SK-N-MC (cell line): ENCODE measurements around the gene MAPT.
"Not testable (repeated sequence)": the region's sequence is repeated elsewhere in the genome, so short reads cannot be mapped to it uniquely, and the experiment has no call there.

Experiments
- DNase-seq: peaks from one replicate; pipeline ENCODE4 v3.0.0-alpha.2; 2011; ENCODE audit warnings: low read depth, low spot score
- H3K27ac ChIP-seq: fragments of 200-600 bp; sonication (generic); 2 replicates; pipeline ENCODE4 v1.5.1; 2016; ENCODE audit warnings: mixed run types
- H3K36me3 ChIP-seq: fragments of 200-600 bp; sonication (generic); 2 replicates; pipeline ENCODE4 v1.6.1; 2017; ENCODE audit warnings: antibody characterized with exemption, low read length, mixed read lengths; ENCODE audit not compliant: insufficient read depth
- H3K4me3 ChIP-seq: fragments of 200-600 bp; sonication (generic); 2 replicates; pipeline ENCODE4 v1.5.1; 2016
- H3K9ac ChIP-seq: fragments of 200-600 bp; sonication (generic); 2 replicates; pipeline ENCODE4 v1.8.0; 2017; ENCODE audit warnings: mixed run types, mixed read lengths; ENCODE audit not compliant: insufficient read length
- H3K9me3 ChIP-seq: fragments of 200-600 bp; sonication (generic); 2 replicates; pipeline ENCODE4 v1.6.1; 2017; ENCODE audit warnings: low read depth, mild to moderate bottlenecking, antibody characterized with exemption, low read length, moderate library complexity, mixed read lengths
- EZH2 ChIP-seq: fragments of 200-600 bp; sonication (generic); IDR thresholded peaks from one replicate; pipeline ENCODE4 v1.6.1; 2017; ENCODE audit warnings: antibody characterized with exemption
- FOXP2 ChIP-seq: optimal IDR thresholded peaks from 2 replicates; pipeline ENCODE3; 2011; ENCODE audit warnings: mild to moderate bottlenecking, moderate library complexity; ENCODE audit not compliant: insufficient read depth; ENCODE audit errors: extremely low read length, control extremely low read depth
- POLR2AphosphoS5 ChIP-seq: IDR thresholded peaks from 2 replicates; pipeline ENCODE4 v1.6.1; 2012; ENCODE audit warnings: mild to moderate bottlenecking, low read depth, low read length, borderline replicate concordance

The MAPT gene

GRCh38 chr17:46000757-46001156 lies 106.4 kb downstream of the MAPT start:
- Histone ChIP-seq H3K9ac (no peak overlapping the region), H3K27ac (no peak overlapping the region), H3K36me3 (peaks cover 16% of the 10 kb centered on the region), H3K4me3 (no peak overlapping the region), H3K9me3 (no peaks in the 10 kb centered on the region)
- DNase-seq = no peak
- TF ChIP-seq POLR2AphosphoS5 = no peak
- TF ChIP-seq EZH2 = no peak
- no peak for TF ChIP-seq FOXP2

GRCh38 chr17:46001390-46002310 lies 107.3 kb downstream of the MAPT start:
- H3K27ac ChIP-seq = peak overlapping the region; percentile 42; the same call in 1 of the 2 replicates
- H3K9ac ChIP-seq = no peak overlapping the region
- no peaks in the 10 kb centered on the region for H3K9me3 ChIP-seq
- no peak for DNase-seq
- TF ChIP-seq FOXP2 (no peak), POLR2AphosphoS5 (no peak), EZH2 (no peak)
- peaks cover 19% of the 10 kb centered on the region for H3K36me3 ChIP-seq
- H3K4me3 ChIP-seq = no peak overlapping the region

DNA sequence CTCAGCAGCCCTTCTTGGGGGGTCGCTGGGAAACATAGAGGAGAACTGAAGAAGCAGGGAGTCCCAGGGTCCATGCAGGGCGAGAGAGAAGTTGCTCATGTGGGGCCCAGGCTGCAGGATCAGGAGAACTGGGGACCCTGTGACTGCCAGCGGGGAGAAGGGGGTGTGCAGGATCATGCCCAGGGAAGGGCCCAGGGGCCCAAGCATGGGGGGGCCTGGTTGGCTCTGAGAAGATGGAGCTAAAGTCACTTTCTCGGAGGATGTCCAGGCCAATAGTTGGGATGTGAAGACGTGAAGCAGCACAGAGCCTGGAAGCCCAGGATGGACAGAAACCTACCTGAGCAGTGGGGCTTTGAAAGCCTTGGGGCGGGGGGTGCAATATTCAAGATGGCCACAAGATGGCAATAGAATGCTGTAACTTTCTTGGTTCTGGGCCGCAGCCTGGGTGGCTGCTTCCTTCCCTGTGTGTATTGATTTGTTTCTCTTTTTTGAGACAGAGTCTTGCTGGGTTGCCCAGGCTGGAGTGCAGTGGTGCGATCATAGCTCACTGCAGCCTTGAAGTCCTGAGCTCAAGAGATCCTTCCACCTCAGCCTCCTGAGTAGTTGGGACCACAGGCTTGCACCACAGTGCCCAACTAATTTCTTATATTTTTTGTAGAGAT lies 108.1 kb downstream of the MAPT start:
- DNase-seq = peak; percentile 24
- H3K27ac ChIP-seq = no peak overlapping the region
- peaks cover 12% of the 10 kb centered on the region for H3K36me3 ChIP-seq
- TF ChIP-seq FOXP2 = no peak
- TF ChIP-seq POLR2AphosphoS5 = no peak
- no peak for TF ChIP-seq EZH2
- H3K9ac ChIP-seq = no peak overlapping the region
- H3K4me3 ChIP-seq = no peak overlapping the region
- no peaks in the 10 kb centered on the region for H3K9me3 ChIP-seq

DNA sequence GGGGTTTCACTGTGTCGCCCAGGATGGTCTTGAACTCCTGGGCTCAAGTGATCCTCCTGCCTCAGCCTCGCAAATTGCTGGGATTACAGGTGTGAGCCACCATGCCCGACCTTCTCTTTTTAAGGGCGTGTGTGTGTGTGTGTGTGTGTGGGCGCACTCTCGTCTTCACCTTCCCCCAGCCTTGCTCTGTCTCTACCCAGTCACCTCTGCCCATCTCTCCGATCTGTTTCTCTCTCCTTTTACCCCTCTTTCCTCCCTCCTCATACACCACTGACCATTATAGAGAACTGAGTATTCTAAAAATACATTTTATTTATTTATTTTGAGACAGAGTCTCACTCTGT lies 108.6 kb downstream of the MAPT start:
- no peak overlapping the region for H3K4me3 ChIP-seq
- H3K27ac ChIP-seq = no peak overlapping the region
- no peak for DNase-seq
- H3K9ac ChIP-seq = no peak overlapping the region
- TF ChIP-seq POLR2AphosphoS5 (no peak), FOXP2 (no peak), EZH2 (no peak)
- no peaks in the 10 kb centered on the region for H3K9me3 ChIP-seq
- peaks cover 12% of the 10 kb centered on the region for H3K36me3 ChIP-seq

DNA sequence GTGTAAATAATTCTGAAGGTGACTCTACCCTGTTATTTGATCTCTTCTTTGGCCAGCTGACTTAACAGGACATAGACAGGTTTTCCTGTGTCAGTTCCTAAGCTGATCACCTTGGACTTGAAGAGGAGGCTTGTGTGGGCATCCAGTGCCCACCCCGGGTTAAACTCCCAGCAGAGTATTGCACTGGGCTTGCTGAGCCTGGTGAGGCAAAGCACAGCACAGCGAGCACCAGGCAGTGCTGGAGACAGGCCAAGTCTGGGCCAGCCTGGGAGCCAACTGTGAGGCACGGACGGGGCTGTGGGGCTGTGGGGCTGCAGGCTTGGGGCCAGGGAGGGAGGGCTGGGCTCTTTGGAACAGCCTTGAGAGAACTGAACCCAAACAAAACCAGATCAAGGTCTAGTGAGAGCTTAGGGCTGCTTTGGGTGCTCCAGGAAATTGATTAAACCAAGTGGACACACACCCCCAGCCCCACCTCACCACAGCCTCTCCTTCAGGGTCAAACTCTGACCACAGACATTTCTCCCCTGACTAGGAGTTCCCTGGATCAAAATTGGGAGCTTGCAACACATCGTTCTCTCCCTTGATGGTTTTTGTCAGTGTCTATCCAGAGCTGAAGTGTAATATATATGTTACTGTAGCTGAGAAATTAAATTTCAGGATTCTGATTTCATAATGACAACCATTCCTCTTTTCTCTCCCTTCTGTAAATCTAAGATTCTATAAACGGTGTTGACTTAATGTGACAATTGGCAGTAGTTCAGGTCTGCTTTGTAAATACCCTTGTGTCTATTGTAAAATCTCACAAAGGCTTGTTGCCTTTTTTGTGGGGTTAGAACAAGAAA lies 109.8 kb downstream of the MAPT start:
- no peak for DNase-seq
- Histone ChIP-seq H3K36me3 (peaks cover 12% of the 10 kb centered on the region), H3K27ac (no peak overlapping the region), H3K4me3 (no peak overlapping the region), H3K9me3 (no peaks in the 10 kb centered on the region), H3K9ac (no peak overlapping the region)
- TF ChIP-seq FOXP2 (no peak), EZH2 (no peak), POLR2AphosphoS5 (no peak)

GRCh38 chr17:46006082-46006481 lies 111.7 kb downstream of the MAPT start:
- H3K9me3 ChIP-seq, H3K4me3 ChIP-seq, H3K27ac ChIP-seq, DNase-seq, H3K9ac ChIP-seq: not testable (repeated sequence)
- peaks cover 12% of the 10 kb centered on the region for H3K36me3 ChIP-seq

DNA sequence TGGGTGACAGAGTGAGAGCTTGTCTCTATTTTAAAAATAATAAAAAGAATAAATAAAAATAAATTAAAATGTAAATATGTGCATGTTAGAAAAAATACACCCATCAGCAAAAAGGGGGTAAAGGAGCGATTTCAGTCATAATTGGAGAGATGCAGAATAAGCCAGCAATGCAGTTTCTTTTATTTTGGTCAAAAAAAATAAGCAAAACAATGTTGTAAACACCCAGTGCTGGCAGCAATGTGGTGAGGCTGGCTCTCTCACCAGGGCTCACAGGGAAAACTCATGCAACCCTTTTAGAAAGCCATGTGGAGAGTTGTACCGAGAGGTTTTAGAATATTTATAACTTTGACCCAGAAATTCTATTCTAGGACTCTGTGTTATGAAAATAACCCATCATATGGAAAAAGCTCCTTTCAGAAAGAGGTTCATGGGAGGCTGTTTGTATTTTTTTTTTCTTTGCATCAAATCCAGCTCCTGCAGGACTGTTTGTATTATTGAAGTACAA lies 113.2 kb downstream of the MAPT start:
- Histone ChIP-seq H3K9me3 (no peaks in the 10 kb centered on the region), H3K27ac (no peak overlapping the region), H3K36me3 (peaks cover 12% of the 10 kb centered on the region), H3K4me3 (no peak overlapping the region), H3K9ac (no peak overlapping the region)
- no peak for DNase-seq
- TF ChIP-seq EZH2 (no peak), POLR2AphosphoS5 (no peak), FOXP2 (no peak)

DNA sequence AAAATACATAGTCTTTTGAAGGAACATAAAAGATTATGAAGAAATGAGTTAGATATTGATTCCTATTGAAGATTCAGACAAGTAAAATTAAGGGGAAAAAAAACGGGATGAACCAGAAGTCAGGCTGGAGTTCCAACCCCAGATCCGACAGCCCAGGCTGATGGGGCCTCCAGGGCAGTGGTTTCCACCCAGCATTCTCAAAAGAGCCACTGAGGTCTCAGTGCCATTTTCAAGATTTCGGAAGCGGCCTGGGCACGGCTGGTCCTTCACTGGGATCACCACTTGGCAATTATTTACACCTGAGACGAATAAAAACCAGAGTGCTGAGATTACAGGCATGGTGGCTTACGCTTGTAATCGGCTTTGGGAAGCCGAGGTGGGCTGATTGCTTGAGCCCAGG lies 114.2 kb downstream of the MAPT start:
- TF ChIP-seq FOXP2 = no peak
- TF ChIP-seq POLR2AphosphoS5 = no peak
- no peak for TF ChIP-seq EZH2
- DNase-seq = no peak
- Histone ChIP-seq H3K27ac (no peak overlapping the region), H3K9me3 (no peaks in the 10 kb centered on the region), H3K9ac (no peak overlapping the region), H3K4me3 (no peak overlapping the region), H3K36me3 (peaks cover 12% of the 10 kb centered on the region)
